GM21717 (cell line): ENCODE measurements around the gene DCTPP1.
"Not testable (repeated sequence)": the region's sequence is repeated elsewhere in the genome, so short reads cannot be mapped to it uniquely, and the experiment has no call there.

Source experiments
- ATAC-seq: cut with Tn5 transposase; IDR thresholded peaks from one replicate; pipeline ENCODE4 v1.9.1; 2021; ENCODE audit warnings: mild to moderate bottlenecking, moderate library complexity; ENCODE audit not compliant: unreplicated experiment

DCTPP1 gene

GRCh38 chr16:30416047-30416603 is 13.7 kb downstream of the DCTPP1 start:
- no peak for ATAC-seq

GRCh38 chr16:30414159-30414558 is 15.7 kb downstream of the DCTPP1 start:
- ATAC-seq = no peak

- no peak for ATAC-seq
Measured at GRCh38 chr16:30413112-30413806, 16.6 kb downstream of the DCTPP1 start.

- ATAC-seq = no peak
Measured at GRCh38 chr16:30409125-30410060, 20.4 kb downstream of the DCTPP1 start.

- peak; percentile 11 for ATAC-seq
Measured at GRCh38 chr16:30407804-30408534, 21.9 kb downstream of the DCTPP1 start.

GRCh38 chr16:30407102-30407803 is 22.6 kb downstream of the DCTPP1 start, which contains the start of gene ZNF771:
Gene ZNF771, plus strand, starts transcription at chr16:30407606. Its CDS starts 448 bp downstream, at chr16:30408054.
- ATAC-seq = peak; percentile 76

GRCh38 chr16:30406795-30407101 is 23.1 kb downstream of the DCTPP1 start:
- no peak for ATAC-seq

GRCh38 chr16:30401768-30402425 is 27.9 kb downstream of the DCTPP1 start:
- no peak for ATAC-seq

- no peak for ATAC-seq
Measured at GRCh38 chr16:30399435-30400186, 30.2 kb downstream of the DCTPP1 start.

- ATAC-seq = no peak
Measured at GRCh38 chr16:30398661-30399434, 31.0 kb downstream of the DCTPP1 start.

GRCh38 chr16:30397776-30398660 is 31.8 kb downstream of the DCTPP1 start:
- no peak for ATAC-seq

GRCh38 chr16:30397056-30397455 is 32.8 kb downstream of the DCTPP1 start:
- ATAC-seq = no peak

GRCh38 chr16:30396627-30397026 is 33.2 kb downstream of the DCTPP1 start:
- ATAC-seq = not testable (repeated sequence)

GRCh38 chr16:30395992-30396585 is 33.7 kb downstream of the DCTPP1 start:
- no peak for ATAC-seq

- peak; percentile 47 for ATAC-seq
Measured at GRCh38 chr16:30395155-30395991, 34.5 kb downstream of the DCTPP1 start, which contains the start of gene ZNF48. Gene ZNF48, plus strand, starts transcription at chr16:30395420. Its CDS starts 375 bp downstream, at chr16:30395795.

GRCh38 chr16:30394592-30395154 is 35.2 kb downstream of the DCTPP1 start:
- ATAC-seq = no peak
